ENCODE measurements around the gene POLR3G.

DNA sequence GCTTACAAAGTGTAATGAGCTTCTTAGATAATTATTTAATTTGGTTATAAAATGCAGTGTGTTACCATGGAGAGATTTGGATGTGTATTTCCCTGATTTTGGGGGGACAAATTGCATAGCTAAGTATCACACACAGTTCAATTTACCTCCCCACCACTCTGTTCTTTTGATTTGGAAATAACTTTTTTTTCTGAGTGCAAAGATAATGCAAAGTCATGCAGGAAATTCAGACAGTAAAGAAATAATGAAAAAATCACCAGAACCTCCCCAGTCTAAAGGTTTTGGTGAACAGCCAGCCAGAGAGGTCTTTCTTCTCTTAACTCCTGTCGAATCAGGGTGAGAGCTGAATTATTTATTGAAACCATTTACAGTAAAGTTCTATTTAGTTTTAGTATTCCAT, 87.1 kb downstream of the POLR3G start:
- TF ChIP-seq, protein P1, sequence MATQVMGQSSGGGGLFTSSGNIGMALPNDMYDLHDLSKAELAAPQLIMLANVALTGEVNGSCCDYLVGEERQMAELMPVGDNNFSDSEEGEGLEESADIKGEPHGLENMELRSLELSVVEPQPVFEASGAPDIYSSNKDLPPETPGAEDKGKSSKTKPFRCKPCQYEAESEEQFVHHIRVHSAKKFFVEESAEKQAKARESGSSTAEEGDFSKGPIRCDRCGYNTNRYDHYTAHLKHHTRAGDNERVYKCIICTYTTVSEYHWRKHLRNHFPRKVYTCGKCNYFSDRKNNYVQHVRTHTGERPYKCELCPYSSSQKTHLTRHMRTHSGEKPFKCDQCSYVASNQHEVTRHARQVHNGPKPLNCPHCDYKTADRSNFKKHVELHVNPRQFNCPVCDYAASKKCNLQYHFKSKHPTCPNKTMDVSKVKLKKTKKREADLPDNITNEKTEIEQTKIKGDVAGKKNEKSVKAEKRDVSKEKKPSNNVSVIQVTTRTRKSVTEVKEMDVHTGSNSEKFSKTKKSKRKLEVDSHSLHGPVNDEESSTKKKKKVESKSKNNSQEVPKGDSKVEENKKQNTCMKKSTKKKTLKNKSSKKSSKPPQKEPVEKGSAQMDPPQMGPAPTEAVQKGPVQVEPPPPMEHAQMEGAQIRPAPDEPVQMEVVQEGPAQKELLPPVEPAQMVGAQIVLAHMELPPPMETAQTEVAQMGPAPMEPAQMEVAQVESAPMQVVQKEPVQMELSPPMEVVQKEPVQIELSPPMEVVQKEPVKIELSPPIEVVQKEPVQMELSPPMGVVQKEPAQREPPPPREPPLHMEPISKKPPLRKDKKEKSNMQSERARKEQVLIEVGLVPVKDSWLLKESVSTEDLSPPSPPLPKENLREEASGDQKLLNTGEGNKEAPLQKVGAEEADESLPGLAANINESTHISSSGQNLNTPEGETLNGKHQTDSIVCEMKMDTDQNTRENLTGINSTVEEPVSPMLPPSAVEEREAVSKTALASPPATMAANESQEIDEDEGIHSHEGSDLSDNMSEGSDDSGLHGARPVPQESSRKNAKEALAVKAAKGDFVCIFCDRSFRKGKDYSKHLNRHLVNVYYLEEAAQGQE (tag by site-specific recombination; IDR thresholded peaks at IDR 0.05), result no peak
- no peak for TF ChIP-seq TRIM28 (IDR thresholded peaks at IDR 0.05; ENCODE audit: borderline replicate concordance, low read length)
